ENCODE measurements around the gene AUTS2.

AUTS2 gene

GRCh38 chr7:69708857-69709256, 110.6 kb downstream of the AUTS2 start:
- Histone ChIP-seq H3K36me3 (ENCODE audit: control insufficient read depth in 2 of 2, insufficient read depth in 2 of 2, low read length in 2 of 2) (no peaks in the 10 kb centered on the region), H3K4me3 (ENCODE audit: low read length in 2 of 2) (no peak overlapping the region), H3K9me3 (ENCODE audit: control insufficient read depth in 2 of 2, low read length in 2 of 2) (no peaks in the 10 kb centered on the region), H3K27ac (ENCODE audit: low read depth in 2 of 2, low read length in 2 of 2) (no peak overlapping the region), H3K4me1 (ENCODE audit: control insufficient read depth in 2 of 2, insufficient read depth in 2 of 2, low read length in 2 of 2) (no peaks in the 10 kb centered on the region), H3K27me3 (ENCODE audit: control insufficient read depth in 2 of 2, insufficient read depth in 2 of 2, low read length in 2 of 2) (no peaks in the 10 kb centered on the region), H3K9ac (ENCODE audit: low read depth in 1 of 2, low read length in 2 of 2) (no peak overlapping the region)

GRCh38 chr7:69710768-69711438, 112.6 kb downstream of the AUTS2 start:
- H3K27me3 ChIP-seq (ENCODE audit: control insufficient read depth in 2 of 2, insufficient read depth in 2 of 2, low read length in 2 of 2): no peaks in the 10 kb centered on the region
- H3K4me1 ChIP-seq (ENCODE audit: control insufficient read depth in 2 of 2, insufficient read depth in 2 of 2, low read length in 2 of 2): no peaks in the 10 kb centered on the region
- H3K27ac ChIP-seq (ENCODE audit: low read depth in 2 of 2, low read length in 2 of 2): no peak overlapping the region
- H3K4me3 ChIP-seq (ENCODE audit: low read length in 2 of 2): no peak overlapping the region
- no peaks in the 10 kb centered on the region for H3K9me3 ChIP-seq (ENCODE audit: control insufficient read depth in 2 of 2, low read length in 2 of 2)
- no peaks in the 10 kb centered on the region for H3K36me3 ChIP-seq (ENCODE audit: control insufficient read depth in 2 of 2, insufficient read depth in 2 of 2, low read length in 2 of 2)
- H3K9ac ChIP-seq (ENCODE audit: low read depth in 1 of 2, low read length in 2 of 2): no peak overlapping the region

GRCh38 chr7:69714886-69715576, 116.8 kb downstream of the AUTS2 start:
- Histone ChIP-seq H3K27me3 (ENCODE audit: control insufficient read depth in 2 of 2, insufficient read depth in 2 of 2, low read length in 2 of 2) (no peaks in the 10 kb centered on the region), H3K27ac (ENCODE audit: low read depth in 2 of 2, low read length in 2 of 2) (no peak overlapping the region), H3K4me3 (ENCODE audit: low read length in 2 of 2) (no peak overlapping the region), H3K9ac (ENCODE audit: low read depth in 1 of 2, low read length in 2 of 2) (no peak overlapping the region), H3K9me3 (ENCODE audit: control insufficient read depth in 2 of 2, low read length in 2 of 2) (no peaks in the 10 kb centered on the region), H3K36me3 (ENCODE audit: control insufficient read depth in 2 of 2, insufficient read depth in 2 of 2, low read length in 2 of 2) (no peaks in the 10 kb centered on the region), H3K4me1 (ENCODE audit: control insufficient read depth in 2 of 2, insufficient read depth in 2 of 2, low read length in 2 of 2) (no peaks in the 10 kb centered on the region)

- H3K36me3 ChIP-seq (ENCODE audit: control insufficient read depth in 2 of 2, insufficient read depth in 2 of 2, low read length in 2 of 2): no peaks in the 10 kb centered on the region
- H3K9me3 ChIP-seq (ENCODE audit: control insufficient read depth in 2 of 2, low read length in 2 of 2): no peaks in the 10 kb centered on the region
- H3K4me1 ChIP-seq (ENCODE audit: control insufficient read depth in 2 of 2, insufficient read depth in 2 of 2, low read length in 2 of 2): no peaks in the 10 kb centered on the region
- H3K27me3 ChIP-seq (ENCODE audit: control insufficient read depth in 2 of 2, insufficient read depth in 2 of 2, low read length in 2 of 2): no peaks in the 10 kb centered on the region
- no peak overlapping the region for H3K9ac ChIP-seq (ENCODE audit: low read depth in 1 of 2, low read length in 2 of 2)
- no peak overlapping the region for H3K27ac ChIP-seq (ENCODE audit: low read depth in 2 of 2, low read length in 2 of 2)
- H3K4me3 ChIP-seq (ENCODE audit: low read length in 2 of 2): no peak overlapping the region
Measured at GRCh38 chr7:69717221-69717620, 118.9 kb downstream of the AUTS2 start.

GRCh38 chr7:69719717-69720116, 121.4 kb downstream of the AUTS2 start:
- H3K27ac ChIP-seq (ENCODE audit: low read depth in 2 of 2, low read length in 2 of 2): no peak overlapping the region
- no peaks in the 10 kb centered on the region for H3K27me3 ChIP-seq (ENCODE audit: control insufficient read depth in 2 of 2, insufficient read depth in 2 of 2, low read length in 2 of 2)
- H3K9ac ChIP-seq (ENCODE audit: low read depth in 1 of 2, low read length in 2 of 2): no peak overlapping the region
- H3K4me1 ChIP-seq (ENCODE audit: control insufficient read depth in 2 of 2, insufficient read depth in 2 of 2, low read length in 2 of 2): no peaks in the 10 kb centered on the region
- H3K9me3 ChIP-seq (ENCODE audit: control insufficient read depth in 2 of 2, low read length in 2 of 2): no peaks in the 10 kb centered on the region
- no peak overlapping the region for H3K4me3 ChIP-seq (ENCODE audit: low read length in 2 of 2)
- H3K36me3 ChIP-seq (ENCODE audit: control insufficient read depth in 2 of 2, insufficient read depth in 2 of 2, low read length in 2 of 2): no peaks in the 10 kb centered on the region

GRCh38 chr7:69722843-69723242, 124.6 kb downstream of the AUTS2 start:
- no peaks in the 10 kb centered on the region for H3K9me3 ChIP-seq (ENCODE audit: control insufficient read depth in 2 of 2, low read length in 2 of 2)
- H3K4me1 ChIP-seq (ENCODE audit: control insufficient read depth in 2 of 2, insufficient read depth in 2 of 2, low read length in 2 of 2): no peaks in the 10 kb centered on the region
- H3K4me3 ChIP-seq (ENCODE audit: low read length in 2 of 2): no peak overlapping the region
- no peaks in the 10 kb centered on the region for H3K36me3 ChIP-seq (ENCODE audit: control insufficient read depth in 2 of 2, insufficient read depth in 2 of 2, low read length in 2 of 2)
- no peak overlapping the region for H3K27ac ChIP-seq (ENCODE audit: low read depth in 2 of 2, low read length in 2 of 2)
- H3K9ac ChIP-seq (ENCODE audit: low read depth in 1 of 2, low read length in 2 of 2): no peak overlapping the region
- no peaks in the 10 kb centered on the region for H3K27me3 ChIP-seq (ENCODE audit: control insufficient read depth in 2 of 2, insufficient read depth in 2 of 2, low read length in 2 of 2)

GRCh38 chr7:69723663-69724062, 125.4 kb downstream of the AUTS2 start:
- Histone ChIP-seq H3K9ac (ENCODE audit: low read depth in 1 of 2, low read length in 2 of 2) (no peak overlapping the region), H3K4me1 (ENCODE audit: control insufficient read depth in 2 of 2, insufficient read depth in 2 of 2, low read length in 2 of 2) (no peaks in the 10 kb centered on the region), H3K27ac (ENCODE audit: low read depth in 2 of 2, low read length in 2 of 2) (no peak overlapping the region), H3K9me3 (ENCODE audit: control insufficient read depth in 2 of 2, low read length in 2 of 2) (no peaks in the 10 kb centered on the region), H3K36me3 (ENCODE audit: control insufficient read depth in 2 of 2, insufficient read depth in 2 of 2, low read length in 2 of 2) (no peaks in the 10 kb centered on the region), H3K27me3 (ENCODE audit: control insufficient read depth in 2 of 2, insufficient read depth in 2 of 2, low read length in 2 of 2) (no peaks in the 10 kb centered on the region), H3K4me3 (ENCODE audit: low read length in 2 of 2) (no peak overlapping the region)

GRCh38 chr7:69728304-69728703, 130.0 kb downstream of the AUTS2 start:
- Histone ChIP-seq H3K4me3 (ENCODE audit: low read length in 2 of 2) (no peak overlapping the region), H3K27me3 (ENCODE audit: control insufficient read depth in 2 of 2, insufficient read depth in 2 of 2, low read length in 2 of 2) (no peaks in the 10 kb centered on the region), H3K9ac (ENCODE audit: low read depth in 1 of 2, low read length in 2 of 2) (no peak overlapping the region), H3K9me3 (ENCODE audit: control insufficient read depth in 2 of 2, low read length in 2 of 2) (no peaks in the 10 kb centered on the region), H3K36me3 (ENCODE audit: control insufficient read depth in 2 of 2, insufficient read depth in 2 of 2, low read length in 2 of 2) (no peaks in the 10 kb centered on the region), H3K27ac (ENCODE audit: low read depth in 2 of 2, low read length in 2 of 2) (no peak overlapping the region), H3K4me1 (ENCODE audit: control insufficient read depth in 2 of 2, insufficient read depth in 2 of 2, low read length in 2 of 2) (no peaks in the 10 kb centered on the region)

- H3K9me3 ChIP-seq (ENCODE audit: control insufficient read depth in 2 of 2, low read length in 2 of 2): no peaks in the 10 kb centered on the region
- no peaks in the 10 kb centered on the region for H3K4me1 ChIP-seq (ENCODE audit: control insufficient read depth in 2 of 2, insufficient read depth in 2 of 2, low read length in 2 of 2)
- H3K9ac ChIP-seq (ENCODE audit: low read depth in 1 of 2, low read length in 2 of 2): no peak overlapping the region
- H3K27me3 ChIP-seq (ENCODE audit: control insufficient read depth in 2 of 2, insufficient read depth in 2 of 2, low read length in 2 of 2): no peaks in the 10 kb centered on the region
- no peak overlapping the region for H3K4me3 ChIP-seq (ENCODE audit: low read length in 2 of 2)
- no peak overlapping the region for H3K27ac ChIP-seq (ENCODE audit: low read depth in 2 of 2, low read length in 2 of 2)
- no peaks in the 10 kb centered on the region for H3K36me3 ChIP-seq (ENCODE audit: control insufficient read depth in 2 of 2, insufficient read depth in 2 of 2, low read length in 2 of 2)
Measured at GRCh38 chr7:69732203-69732602, 133.9 kb downstream of the AUTS2 start.

- Histone ChIP-seq H3K36me3 (ENCODE audit: control insufficient read depth in 2 of 2, insufficient read depth in 2 of 2, low read length in 2 of 2) (no peaks in the 10 kb centered on the region), H3K9me3 (ENCODE audit: control insufficient read depth in 2 of 2, low read length in 2 of 2) (no peaks in the 10 kb centered on the region), H3K4me3 (ENCODE audit: low read length in 2 of 2) (no peak overlapping the region), H3K4me1 (ENCODE audit: control insufficient read depth in 2 of 2, insufficient read depth in 2 of 2, low read length in 2 of 2) (no peaks in the 10 kb centered on the region), H3K27ac (ENCODE audit: low read depth in 2 of 2, low read length in 2 of 2) (no peak overlapping the region), H3K27me3 (ENCODE audit: control insufficient read depth in 2 of 2, insufficient read depth in 2 of 2, low read length in 2 of 2) (no peaks in the 10 kb centered on the region), H3K9ac (ENCODE audit: low read depth in 1 of 2, low read length in 2 of 2) (no peak overlapping the region)
Measured at GRCh38 chr7:69735582-69735981, 137.3 kb downstream of the AUTS2 start.

All from mucosa of rectum (tissue), 2 donors.